ENCODE measurements around the gene ANKRD11.
"Not testable (repeated sequence)": the region's sequence is repeated elsewhere in the genome, so short reads cannot be mapped to it uniquely, and the experiment has no call there.

Gene ANKRD11

DNA sequence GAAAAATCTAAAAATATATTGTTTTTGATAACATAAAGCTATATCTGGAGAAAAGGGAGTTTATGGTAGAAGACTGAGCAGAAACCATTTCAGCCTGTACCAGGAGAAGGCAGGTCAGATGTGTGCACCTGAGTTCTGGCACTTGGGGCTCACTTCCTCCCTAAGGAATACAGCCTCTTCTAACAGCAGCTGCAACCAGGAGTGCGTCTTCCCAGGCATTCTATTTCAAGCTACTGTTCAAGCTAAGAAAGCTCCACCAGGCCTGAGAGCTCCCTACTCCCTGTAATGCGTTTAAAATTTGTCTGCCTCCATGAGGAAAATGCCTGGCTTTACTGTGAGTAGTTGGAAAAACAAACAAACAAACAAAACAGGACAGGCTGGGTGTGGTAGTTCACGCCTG is 176.8 kb downstream of the ANKRD11 start:
- no peak for DNase-seq (ENCODE audit: insufficient read length, low spot score)
- TF ChIP-seq SPI1 (IDR thresholded peaks at IDR 0.05; ENCODE audit: low read depth, low read length), result no peak
- FAIRE-seq, result no peak

DNA sequence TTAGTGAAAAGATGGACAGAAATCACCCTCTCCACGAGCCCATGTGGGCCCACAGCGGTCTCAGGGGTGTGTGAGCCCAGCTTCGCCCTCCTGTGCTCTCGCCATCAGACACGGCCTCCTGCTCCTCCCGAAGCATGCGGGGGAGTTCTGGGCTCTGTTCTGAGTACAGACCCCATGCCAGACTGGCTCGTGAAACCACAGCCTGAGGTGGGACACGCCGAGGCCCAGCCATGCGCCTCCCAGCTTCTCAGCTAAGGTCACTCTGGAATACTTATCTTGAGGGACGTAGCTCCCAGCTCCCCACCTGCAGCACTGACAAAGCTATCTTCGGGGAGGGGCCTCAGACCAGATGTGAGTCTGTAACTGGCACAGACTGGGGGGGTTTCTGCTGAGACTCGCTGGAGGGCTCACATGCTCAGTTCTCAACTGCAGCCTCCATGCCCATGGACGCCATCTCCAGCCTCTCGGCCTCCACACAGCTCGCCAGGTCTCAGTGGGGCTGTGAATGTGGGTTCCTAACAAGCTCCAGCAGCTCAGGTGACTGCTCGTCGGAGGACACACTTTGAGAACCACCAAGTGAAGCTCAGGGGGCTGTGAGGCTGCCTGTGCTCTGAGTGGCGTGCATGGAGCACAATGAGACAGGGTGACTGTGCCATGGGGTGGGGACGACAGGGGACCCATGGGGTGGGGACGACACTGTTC is 177.6 kb downstream of the ANKRD11 start:
- DNase-seq (ENCODE audit: insufficient read length, low spot score) (no peak), FAIRE-seq (no peak)
- TF ChIP-seq POLR2A (IDR thresholded peaks at IDR 0.05; ENCODE audit: low read depth, low read length) (no peak), POLR2AphosphoS5 (IDR thresholded peaks at IDR 0.05; ENCODE audit: low read depth, low read length) (no peak), SPI1 (IDR thresholded peaks at IDR 0.05; ENCODE audit: low read depth, low read length) (no peak)

DNA sequence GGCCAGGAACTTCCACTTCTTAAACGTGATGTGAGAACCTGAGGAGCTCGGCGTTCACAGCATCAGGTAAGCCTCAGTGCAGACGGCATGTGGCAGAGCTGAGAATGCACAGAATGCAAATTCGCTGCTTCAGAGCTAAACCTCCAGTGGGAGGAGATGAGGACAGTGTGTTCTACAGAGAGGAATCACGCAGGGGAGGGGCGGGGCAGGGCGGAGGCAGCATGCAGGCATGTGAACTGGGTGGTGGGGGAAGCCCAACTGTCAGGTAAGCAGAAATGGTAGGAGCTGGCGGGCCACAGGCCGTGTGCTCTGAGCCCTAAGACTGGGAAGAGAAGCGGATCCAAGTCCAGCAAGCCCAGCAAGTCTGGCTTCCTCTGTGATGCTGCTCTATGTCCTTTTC is 178.2 kb downstream of the ANKRD11 start:
- FAIRE-seq (no peak), DNase-seq (ENCODE audit: insufficient read length, low spot score) (no peak)
- no peak for TF ChIP-seq POLR2A (IDR thresholded peaks at IDR 0.05; ENCODE audit: low read depth, low read length)
- no peak for TF ChIP-seq POU2F2 (IDR thresholded peaks at IDR 0.05; ENCODE audit: low read depth, low read length)
- TF ChIP-seq SPI1 (IDR thresholded peaks at IDR 0.05; ENCODE audit: low read depth, low read length), result no peak
- no peak for TF ChIP-seq PAX5 (IDR thresholded peaks at IDR 0.05; ENCODE audit: insufficient read depth, low read length, severe bottlenecking)

DNA sequence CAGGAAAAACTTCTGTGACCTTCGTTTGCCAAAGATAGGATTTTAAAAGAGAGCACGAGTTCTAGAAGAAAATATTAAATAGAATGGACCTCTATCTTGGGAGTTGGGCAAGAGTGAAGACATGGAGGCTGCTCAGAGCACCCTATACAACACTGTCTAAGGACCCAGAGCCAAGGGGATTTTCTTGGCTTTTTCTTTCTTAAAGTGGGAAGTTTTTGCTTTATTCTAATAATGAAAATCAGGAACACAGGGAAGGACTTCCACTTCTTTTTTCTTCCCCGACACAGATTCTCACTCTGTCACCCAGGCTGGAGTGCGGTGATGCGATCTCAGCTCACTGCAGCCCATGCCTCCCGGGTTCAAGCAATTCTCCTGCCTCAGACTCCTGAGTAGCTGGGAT is 178.7 kb downstream of the ANKRD11 start:
- no peak for FAIRE-seq
- DNase-seq (ENCODE audit: insufficient read length, low spot score), result no peak
- no peak for TF ChIP-seq POLR2A (IDR thresholded peaks at IDR 0.05; ENCODE audit: low read depth, low read length)
- TF ChIP-seq PAX5 (IDR thresholded peaks at IDR 0.05; ENCODE audit: insufficient read depth, low read length, severe bottlenecking), result no peak
- no peak for TF ChIP-seq POLR2AphosphoS5 (IDR thresholded peaks at IDR 0.05; ENCODE audit: low read depth, low read length)
- no peak for TF ChIP-seq POU2F2 (IDR thresholded peaks at IDR 0.05; ENCODE audit: low read depth, low read length)

DNA sequence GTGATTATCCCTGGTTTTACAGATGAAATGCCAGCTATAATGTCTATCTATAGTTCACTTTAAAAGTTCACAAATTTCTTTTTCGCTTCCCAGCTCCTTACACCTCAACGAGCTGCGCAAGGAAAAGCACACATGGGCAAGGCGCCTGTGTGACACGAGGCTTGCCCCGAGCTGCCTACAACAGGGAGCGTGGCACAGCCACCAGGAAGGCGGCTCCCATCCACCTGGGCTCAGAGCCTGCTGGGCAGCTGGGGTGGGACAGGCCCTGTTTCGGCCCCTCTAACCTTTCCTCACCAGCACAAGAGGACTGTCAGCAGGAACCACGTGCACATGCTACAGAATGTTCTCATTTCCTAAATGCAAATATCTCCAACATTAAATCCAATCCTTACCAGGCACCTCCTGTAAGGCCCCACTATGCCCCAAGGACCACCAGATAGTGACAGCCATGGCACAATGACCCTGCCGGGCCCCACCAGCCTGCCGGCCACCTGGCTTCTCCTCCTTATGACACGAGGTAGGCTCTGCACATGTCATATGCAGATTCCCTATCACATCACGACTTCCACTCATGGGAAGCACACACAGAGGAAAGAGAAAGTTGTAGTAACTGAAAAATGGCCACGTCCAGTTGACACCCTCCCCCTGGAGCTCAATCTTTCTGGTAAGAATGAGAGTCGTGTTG is 180.8 kb downstream of the ANKRD11 start:
- DNase-seq (ENCODE audit: insufficient read length, low spot score) (no peak), FAIRE-seq (peak; percentile 23)
- TF ChIP-seq PAX5 (IDR thresholded peaks at IDR 0.05; ENCODE audit: insufficient read depth, low read length, severe bottlenecking), result no peak
- no peak for TF ChIP-seq SPI1 (IDR thresholded peaks at IDR 0.05; ENCODE audit: low read depth, low read length)
- no peak for TF ChIP-seq POLR2AphosphoS5 (IDR thresholded peaks at IDR 0.05; ENCODE audit: low read depth, low read length)
- TF ChIP-seq TAF1 (IDR thresholded peaks at IDR 0.05; ENCODE audit: low read depth, low read length), result no peak
- no peak for TF ChIP-seq POU2F2 (IDR thresholded peaks at IDR 0.05; ENCODE audit: low read depth, low read length)
- no peak for TF ChIP-seq POLR2A (IDR thresholded peaks at IDR 0.05; ENCODE audit: low read depth, low read length)

DNA sequence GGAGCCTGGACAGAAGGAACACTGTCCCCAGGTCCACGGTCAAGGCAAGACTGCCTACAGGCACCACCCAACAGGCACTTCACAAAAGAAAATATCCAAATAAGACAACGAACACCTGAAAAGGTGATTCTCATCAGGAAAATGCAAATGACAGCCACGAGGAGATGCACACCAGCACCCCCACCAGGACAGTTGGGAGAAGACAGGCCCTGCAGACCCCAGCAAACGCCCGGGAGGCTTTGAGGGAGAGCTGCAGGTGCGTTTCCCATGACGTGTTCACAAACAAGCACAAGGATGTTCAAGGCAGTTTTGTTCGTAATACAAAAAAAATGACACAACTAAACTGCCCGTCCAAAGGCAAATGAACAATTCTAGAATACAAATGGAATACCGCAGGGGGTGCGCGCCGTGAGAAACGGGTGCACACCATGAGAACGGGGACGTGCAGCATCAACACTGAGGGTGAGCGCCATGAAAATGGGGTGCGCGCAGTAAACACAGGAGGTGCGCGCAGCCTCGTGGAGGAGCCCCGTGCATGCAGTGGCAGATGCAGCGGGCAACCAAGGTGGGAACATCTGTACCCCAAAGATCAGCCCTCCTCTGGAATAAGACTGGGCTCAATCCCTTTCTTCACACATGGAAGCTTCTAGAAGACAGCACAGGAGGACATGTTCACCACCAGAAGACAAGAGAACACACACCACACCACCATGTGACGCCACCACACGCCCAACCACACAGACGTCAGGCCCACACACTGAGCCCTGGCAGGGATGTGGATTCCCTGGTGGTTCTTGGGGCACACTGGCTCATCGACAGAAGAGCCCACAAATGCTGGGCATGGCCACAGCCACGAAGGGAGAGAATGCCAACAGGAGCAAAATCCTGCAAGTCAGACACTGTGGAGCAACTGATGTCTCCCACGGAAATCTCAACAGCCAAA is 181.7 kb downstream of the ANKRD11 start:
- FAIRE-seq, result peak; percentile 47

DNA sequence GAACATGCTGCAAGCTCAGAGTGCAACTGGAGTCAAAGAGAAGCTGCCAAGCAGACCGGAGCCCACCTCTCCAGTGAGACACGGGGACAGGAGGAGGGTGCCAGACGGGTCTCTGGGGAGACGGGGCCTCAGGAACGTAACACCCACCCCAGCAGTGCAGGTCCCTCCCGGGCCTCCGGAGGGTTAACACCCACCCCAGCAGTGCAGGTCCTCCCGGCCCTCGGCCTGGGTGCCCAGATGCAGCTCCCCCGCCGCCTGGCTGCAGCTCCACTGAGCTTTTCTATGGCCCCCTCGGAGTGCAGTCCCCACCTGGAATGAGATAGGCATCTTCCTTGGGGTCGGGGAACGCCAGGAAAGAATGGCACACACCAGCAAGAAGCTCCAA is 182.9 kb downstream of the ANKRD11 start:
- DNase-seq (ENCODE audit: insufficient read length, low spot score) (no peak), FAIRE-seq (no peak)
- TF ChIP-seq TAF1 (IDR thresholded peaks at IDR 0.05; ENCODE audit: low read depth, low read length) (no peak), SPI1 (IDR thresholded peaks at IDR 0.05; ENCODE audit: low read depth, low read length) (no peak), PAX5 (IDR thresholded peaks at IDR 0.05; ENCODE audit: insufficient read depth, low read length, severe bottlenecking) (no peak), POU2F2 (IDR thresholded peaks at IDR 0.05; ENCODE audit: low read depth, low read length) (no peak), POLR2AphosphoS5 (IDR thresholded peaks at IDR 0.05; ENCODE audit: low read depth, low read length) (no peak)

More for the DNA sequence above, 181.7 kb downstream of the ANKRD11 start:
- peak; percentile 65 for DNase-seq (ENCODE audit: insufficient read length, low spot score)
- peak; percentile 62; the same call in 1 of the 2 replicates for TF ChIP-seq POU2F2 (IDR thresholded peaks at IDR 0.05; ENCODE audit: low read depth, low read length)
- TF ChIP-seq SPI1 (IDR thresholded peaks at IDR 0.05; ENCODE audit: low read depth, low read length), result no peak
- TF ChIP-seq TAF1 (IDR thresholded peaks at IDR 0.05; ENCODE audit: low read depth, low read length), result no peak
- no peak for TF ChIP-seq POLR2AphosphoS5 (IDR thresholded peaks at IDR 0.05; ENCODE audit: low read depth, low read length)

DNA sequence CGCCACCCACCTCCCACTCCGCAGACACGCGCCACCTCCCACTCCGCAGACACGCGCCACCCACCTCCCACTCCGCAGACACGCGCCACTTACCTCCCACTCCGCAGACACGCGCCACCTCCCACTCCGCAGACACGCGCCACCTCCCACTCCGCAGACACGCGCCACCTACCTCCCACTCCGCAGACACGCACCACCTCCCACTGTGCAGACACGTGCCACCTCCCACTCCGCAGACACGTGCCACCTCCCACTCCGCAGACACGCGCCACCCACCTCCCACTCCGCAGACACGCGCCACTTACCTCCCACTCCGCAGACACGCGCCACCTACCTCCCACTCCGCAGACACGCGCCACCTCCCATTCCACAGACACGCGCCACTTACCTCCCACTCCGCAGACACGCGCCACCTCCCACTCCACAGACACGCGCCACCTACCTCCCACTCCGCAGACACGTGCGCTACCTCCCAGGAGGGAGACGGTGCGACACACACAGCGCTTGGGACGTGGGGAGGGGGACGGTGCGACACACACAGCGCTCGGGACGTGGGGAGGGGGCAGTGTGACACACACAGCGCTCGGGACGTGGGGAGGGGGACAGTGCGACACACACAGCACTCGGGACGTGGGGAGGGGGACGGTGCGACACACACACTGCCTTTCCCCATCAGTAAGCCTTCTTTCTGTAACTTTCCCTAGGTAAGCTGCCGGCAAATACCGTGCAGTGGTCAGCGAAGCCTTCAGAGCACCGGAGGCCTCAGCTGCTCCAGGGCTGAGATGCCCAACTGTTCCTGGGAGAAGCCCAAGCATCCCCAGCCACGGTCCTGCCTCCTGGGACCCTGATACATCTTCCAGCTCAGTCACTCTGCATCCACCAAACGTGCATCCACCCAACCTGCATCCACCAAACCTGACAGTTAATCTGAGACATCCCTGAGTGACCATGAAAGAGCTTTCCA is 183.6 kb downstream of the ANKRD11 start:
- FAIRE-seq; DNase-seq (ENCODE audit: insufficient read length, low spot score): not testable (repeated sequence)

DNA sequence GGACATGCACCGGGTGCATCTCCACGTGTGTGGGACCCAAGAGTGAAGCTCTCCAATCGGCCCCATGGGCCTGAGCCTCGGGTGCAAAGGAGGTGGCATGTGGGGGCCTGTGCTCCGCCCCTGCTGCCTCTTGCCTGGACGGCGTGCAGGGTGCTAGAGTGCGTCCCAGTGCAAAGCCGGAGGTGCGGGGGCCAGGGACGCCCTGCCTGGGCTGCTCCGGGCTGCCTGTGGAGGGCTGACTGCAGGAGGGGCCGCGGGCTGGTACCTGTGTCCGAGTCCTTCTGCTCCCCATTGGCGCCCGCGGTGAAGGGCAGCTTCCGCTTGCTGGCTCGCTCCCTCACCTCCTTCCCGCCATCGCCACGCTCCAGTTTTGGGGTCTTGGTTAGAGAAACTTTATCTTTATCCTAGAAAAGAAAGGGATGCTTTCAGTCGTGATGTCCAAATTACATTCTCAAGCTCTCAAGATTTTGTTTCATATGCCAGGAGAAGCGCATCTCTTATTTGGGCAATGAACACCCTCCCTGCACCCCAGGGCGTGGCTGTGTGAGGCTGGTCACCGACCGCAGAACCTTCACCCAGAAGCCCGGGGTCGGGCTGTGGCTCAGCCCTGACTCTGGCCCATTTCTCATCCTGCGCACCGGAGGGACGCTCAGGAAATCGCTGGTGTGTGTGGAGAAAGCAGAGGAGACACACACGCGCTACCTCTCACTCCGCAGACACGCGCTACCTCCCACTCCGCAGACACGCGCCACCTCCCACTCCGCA is 185.2 kb downstream of the ANKRD11 start:
- DNase-seq (ENCODE audit: insufficient read length, low spot score) (no peak), FAIRE-seq (no peak)
- TF ChIP-seq POLR2AphosphoS5 (IDR thresholded peaks at IDR 0.05; ENCODE audit: low read depth, low read length) (no peak), TAF1 (IDR thresholded peaks at IDR 0.05; ENCODE audit: low read depth, low read length) (no peak), POLR2A (IDR thresholded peaks at IDR 0.05; ENCODE audit: low read depth, low read length) (no peak), POU2F2 (IDR thresholded peaks at IDR 0.05; ENCODE audit: low read depth, low read length) (no peak), SPI1 (IDR thresholded peaks at IDR 0.05; ENCODE audit: low read depth, low read length) (no peak), PAX5 (IDR thresholded peaks at IDR 0.05; ENCODE audit: insufficient read depth, low read length, severe bottlenecking) (no peak)
